Measurements from ENCODE around the gene CHRND. TPM values are rescaled to one million over a fixed set of nuclear protein-coding genes. Genes with fewer than 3 reads are reported as not detected.

Gene CHRND
- total RNA-seq = not detected

GRCh38 chr2:232525791-232526371 lies at the start of gene CHRND:
Gene CHRND, plus strand, starts transcription at chr2:232526160. Its CDS starts 56 bp downstream, at chr2:232526216.
- ATAC-seq = no peak
- intact Hi-C loops (cut with DNase I) = loop anchor here (10.0 kb wide), 1 partner anchor 621 kb away; no protein-coding TSS in a partner anchor
- DNase-seq (ENCODE audit: low spot score) = no peak

GRCh38 chr2:232476791-232477190 lies 49.2 kb upstream of the CHRND start:
- ATAC-seq (no peak), DNase-seq (ENCODE audit: low spot score) (peak; percentile 36)
- intact Hi-C loops (cut with DNase I) = no loop called here

- intact Hi-C loops (cut with DNase I) = no loop called here
- peak; percentile 36 for DNase-seq (ENCODE audit: low spot score)
- ATAC-seq = no peak
Measured at GRCh38 chr2:232477751-232478510, 48.0 kb upstream of the CHRND start.

DNA sequence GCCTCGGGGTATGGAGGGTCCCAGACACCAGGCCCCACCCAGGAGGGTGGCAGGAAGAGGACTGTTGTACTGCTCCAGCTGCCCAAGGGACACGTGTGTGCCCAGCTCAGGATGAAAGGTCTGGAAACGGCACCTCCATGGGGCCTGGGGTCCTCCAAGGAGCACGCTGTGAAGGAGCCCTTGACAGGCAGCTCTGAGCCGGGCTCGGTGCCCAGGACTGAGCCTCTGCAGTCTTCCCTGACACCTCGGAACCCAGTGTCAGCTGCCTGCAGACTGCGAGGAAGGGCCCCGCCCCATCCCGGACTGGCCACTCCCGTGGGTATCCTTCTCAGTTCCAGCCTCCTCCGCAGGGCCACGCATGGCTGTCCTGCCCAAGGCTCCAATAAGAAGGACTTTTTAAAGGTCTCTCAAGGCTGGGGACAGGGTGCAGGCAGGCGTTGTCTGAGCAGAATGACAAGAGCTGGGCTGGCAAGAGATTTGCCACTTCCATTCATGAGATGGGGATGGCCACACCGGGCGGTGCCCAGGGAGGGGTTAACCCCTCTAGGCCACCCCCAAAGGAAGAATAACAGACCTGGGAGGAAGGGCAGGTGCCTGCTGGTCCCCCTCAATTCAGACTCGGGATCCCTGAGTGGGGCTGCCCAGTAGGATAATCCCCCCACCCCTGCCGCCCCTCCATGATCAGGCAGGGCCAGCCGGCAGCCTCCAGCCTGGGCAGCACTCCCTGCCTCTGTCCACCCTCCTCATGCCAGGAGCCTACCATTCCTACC lies 47.2 kb upstream of the CHRND start:
- ATAC-seq = no peak
- intact Hi-C loops (cut with DNase I) = no loop called here
- no peak for DNase-seq (ENCODE audit: low spot score)

DNA sequence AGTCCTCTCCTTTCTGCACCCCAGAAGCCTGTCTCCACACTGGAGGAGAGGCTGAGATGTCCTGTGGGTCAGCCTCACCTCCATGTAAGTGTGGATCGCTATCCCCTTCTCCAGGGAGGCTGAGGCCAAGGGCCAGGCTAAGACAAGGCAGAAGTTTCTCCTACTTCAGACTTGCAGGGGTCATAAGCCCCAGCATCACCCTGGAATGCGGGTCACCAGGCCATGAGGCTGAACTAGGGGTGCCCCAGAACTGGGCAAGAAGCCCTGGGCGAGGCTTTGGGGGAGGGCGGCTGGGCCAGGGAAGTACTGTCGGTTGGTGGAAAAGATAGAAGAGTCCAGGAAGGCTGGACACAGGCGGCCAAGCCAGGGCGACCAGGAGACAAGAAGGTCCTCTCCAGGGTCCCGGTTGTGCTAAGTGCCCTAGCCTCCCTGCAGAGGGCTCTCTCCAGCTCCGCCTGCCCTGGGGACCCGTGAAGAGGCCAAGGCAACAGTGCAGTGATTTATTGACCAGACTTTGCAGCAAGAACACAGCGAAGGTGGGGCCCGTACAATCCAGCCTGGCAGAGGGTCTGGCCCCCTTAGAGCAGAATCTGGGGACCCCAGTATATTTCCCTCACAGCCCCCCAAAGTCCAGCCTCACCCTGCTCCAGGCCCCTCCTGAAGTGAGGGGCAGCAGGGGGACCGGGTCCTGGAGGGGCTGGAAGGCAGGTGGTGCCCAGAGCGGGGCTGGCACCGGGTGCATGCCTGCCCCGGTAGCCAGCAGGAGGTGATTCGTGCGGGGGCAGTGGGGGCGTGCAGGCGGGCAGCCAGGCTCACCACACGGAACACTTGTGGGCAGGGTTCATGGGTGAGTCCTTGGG lies 46.4 kb upstream of the CHRND start:
- intact Hi-C loops (cut with DNase I) = no loop called here
- no peak for DNase-seq (ENCODE audit: low spot score)
- no peak for ATAC-seq

DNA sequence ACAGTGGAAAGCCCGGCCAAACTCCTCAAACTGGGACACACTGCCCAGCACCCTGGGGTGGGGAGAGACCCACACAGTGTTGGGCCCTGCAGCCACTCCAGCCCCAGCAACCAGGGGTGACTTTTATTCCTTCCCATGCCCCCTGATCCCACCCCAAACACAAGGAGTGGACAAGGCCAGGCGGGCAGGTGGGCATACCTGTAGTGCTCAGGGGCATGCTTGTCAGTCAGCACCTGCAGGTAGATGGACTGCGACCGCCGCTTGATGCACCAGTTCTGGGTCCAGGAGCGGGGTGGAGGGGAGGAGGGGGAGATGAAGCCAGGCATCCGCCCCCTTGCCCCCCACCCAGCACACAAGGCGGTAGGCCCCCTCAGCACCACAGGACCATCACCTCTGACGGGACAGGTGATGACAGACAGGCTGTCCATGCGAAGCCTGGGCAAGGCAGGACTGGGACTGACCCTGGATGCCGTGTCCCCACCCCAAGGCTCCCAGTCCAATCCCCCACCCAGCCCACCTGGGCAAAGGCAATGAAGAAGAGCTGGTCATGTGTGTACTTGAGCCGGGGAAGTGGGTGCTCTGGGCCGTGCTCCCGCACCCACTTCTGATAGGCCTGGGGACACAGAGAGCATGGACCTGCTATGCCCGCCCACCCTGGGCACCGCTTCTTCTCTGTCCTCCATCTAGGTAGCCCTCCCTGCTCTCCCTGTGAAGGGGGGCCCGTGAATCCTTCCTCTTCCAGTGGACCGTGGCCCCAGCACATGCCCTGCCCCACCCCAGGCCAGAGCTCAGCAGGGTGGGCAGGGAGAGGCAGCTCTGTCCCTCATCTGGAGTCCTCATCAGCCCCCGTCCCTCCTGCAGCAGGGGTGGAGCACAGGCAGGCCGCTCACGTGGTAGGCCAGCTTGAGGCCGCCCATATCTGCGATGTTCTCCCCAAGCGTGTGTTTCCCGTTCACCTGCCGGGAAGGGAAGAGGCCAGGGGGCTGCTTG lies 45.5 kb upstream of the CHRND start:
- ATAC-seq (no peak), DNase-seq (ENCODE audit: low spot score) (no peak)
- intact Hi-C loops (cut with DNase I) = no loop called here

- intact Hi-C loops (cut with DNase I) = no loop called here
- no peak for ATAC-seq
- DNase-seq (ENCODE audit: low spot score) = no peak
Measured at GRCh38 chr2:232481322-232482140, 44.4 kb upstream of the CHRND start.

DNA sequence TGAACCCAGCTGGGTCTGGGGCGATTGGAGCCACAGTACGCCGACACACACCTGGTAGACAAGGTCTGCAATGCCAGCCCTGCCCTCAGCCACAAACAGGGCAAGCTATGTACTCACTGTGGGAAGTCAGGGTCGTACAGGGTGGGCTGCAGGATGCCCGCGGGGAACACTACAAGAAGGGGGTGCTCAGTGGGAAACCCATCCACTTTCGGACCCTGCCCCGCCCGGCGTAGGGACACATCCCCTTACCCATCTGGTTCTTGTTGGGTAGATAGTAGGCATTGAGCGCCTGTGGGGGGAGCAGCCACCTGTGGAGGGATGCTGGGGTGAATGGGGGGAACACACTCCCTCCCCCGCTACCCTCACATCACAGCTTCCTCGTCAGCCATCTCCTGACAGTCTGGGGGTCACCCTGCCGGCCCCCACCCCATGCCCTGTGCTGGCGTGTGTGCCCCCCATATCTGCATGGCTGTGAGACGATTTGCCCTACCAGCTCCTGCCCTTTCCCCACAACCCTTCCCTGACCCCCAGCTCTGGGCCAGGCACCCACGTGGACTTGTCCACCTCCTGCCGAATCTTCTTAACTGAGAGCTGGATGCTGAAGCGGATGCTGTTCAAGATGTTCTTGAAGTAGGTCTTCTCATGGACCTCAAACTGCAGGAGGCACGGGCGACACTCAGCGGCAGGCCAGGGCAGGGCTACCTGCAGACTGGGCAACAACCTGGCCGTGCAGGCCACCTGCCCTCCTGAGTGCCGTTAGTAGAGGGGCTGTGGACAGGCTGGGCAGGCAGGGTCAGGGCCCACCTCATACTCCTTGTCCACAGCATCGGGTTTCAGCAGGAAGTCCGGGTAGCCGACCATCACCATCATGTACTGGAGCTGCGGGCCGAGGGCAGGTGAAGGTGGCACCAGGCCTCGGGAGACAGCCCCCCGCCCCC lies 43.4 kb upstream of the CHRND start:
- ATAC-seq (no peak), DNase-seq (ENCODE audit: low spot score) (no peak)
- intact Hi-C loops (cut with DNase I) = no loop called here

DNA sequence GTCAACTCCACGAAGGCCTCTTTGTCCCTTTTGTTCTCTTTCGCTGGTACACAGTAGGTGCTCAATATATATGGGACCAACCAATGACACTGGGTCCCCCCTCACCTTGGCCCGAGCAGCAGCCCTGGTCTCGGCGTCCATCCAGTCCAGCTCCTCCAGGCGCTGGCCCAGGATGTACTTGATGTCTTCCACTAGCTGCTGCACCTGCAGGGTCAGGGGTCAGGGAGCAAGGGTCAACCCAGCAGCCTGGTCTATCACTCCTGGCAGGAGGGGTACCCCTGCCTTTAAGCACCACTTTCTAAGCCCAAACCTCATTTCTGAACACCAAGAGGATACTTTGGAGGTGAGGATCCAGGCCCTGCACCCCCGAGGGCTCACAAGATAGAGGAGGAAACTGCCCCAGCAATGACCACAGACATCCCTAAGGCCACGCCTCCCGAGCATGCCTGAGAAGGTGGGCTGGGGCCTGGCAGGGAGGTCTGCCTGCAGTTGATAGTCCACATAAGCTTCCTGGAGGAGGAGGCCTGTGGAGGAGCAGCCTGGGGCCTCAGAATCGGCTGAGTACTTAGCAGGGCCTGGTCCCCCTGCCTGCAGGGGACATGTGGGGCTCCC lies 42.5 kb upstream of the CHRND start:
- ATAC-seq (no peak), DNase-seq (ENCODE audit: low spot score) (no peak)
- intact Hi-C loops (cut with DNase I) = no loop called here

DNA sequence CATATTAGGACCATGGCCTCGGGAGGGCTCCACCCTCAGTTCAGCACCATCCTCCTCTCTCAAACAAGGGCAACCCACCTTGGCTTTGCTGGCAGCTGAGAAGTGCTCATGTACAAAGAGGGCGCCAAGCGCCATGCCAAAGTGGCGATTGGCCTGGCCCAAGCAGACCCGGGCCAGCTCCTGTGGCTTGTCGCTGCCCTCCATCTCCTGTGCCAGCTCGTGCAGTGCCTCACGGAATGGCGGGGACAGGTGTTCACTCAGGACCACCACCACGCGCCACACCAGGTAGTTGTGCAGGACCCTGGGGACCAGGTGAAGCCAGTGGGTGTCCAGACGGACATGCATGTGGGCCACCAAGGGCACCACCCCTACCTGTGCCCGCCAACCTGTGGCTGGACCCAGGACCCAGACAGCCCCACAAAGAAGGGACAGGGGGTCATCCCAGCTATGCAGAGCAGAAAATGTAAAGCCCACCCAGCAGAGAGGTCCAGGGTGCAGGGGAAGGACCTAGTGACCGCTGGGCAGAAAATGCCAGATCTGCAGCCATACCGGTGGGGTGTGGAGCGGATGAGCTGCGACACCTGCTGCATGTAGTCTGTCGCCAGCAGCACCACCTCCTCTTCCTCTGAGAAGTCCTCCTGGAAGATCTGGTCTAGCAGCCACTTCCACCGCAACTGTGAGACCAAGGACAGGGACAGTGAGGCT lies 41.9 kb upstream of the CHRND start:
- no peak for ATAC-seq
- DNase-seq (ENCODE audit: low spot score) = no peak
- intact Hi-C loops (cut with DNase I) = no loop called here

- DNase-seq (ENCODE audit: low spot score) = no peak
Measured at GRCh38 chr2:232484628-232485347, 41.2 kb upstream of the CHRND start.

GRCh38 chr2:232485348-232485756 lies 40.6 kb upstream of the CHRND start:
- intact Hi-C loops (cut with DNase I) = no loop called here
- peak; percentile 45 for DNase-seq (ENCODE audit: low spot score)
- ATAC-seq = no peak

More at GRCh38 chr2:232484628-232485347, 41.2 kb upstream of the CHRND start:
- ATAC-seq = no peak
- intact Hi-C loops (cut with DNase I) = no loop called here

DNA sequence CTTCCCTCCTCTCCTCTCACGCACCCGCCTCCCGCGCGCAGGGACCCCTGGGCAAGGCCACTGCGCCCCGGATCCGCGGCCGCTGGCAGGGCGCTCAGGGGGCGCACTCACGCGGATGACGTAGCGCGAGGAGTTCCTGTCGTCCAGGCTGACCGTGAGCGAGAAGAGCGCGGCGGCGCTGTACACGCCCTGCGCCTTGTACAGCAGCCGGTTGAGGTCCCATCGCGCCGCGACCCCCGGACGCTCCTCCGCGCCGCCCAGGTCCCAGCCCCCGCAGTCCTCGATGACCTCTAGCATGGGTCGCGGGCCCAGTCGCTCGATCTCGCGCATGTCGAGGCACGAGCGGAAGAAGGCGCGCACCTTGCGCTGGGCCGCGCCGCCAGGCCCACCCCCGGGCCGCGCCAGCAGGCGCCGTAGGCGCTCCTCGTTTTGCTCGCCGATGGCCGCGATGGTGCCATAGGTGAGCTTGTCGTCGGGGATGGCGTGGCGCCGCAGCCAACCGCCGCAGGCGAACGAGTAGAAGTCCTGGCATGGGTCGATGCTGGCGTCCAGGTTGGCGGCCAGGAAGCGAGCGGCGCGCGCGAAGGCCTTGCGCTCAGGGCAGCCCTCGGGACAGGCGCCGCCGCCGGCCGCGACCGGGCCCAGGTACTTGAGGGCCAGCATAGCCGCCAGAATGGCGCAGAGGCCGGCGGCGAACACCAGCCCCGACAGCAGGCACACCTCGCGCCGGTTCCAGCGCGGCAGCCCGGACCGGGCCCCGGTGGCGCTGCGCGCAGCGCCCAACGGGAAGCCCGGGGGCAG lies 40.0 kb upstream of the CHRND start:
- DNase-seq (ENCODE audit: low spot score) = no peak
- intact Hi-C loops (cut with DNase I) = no loop called here
- no peak for ATAC-seq
